Type B pancreatic cell (in vitro differentiated cells): Measurements from ENCODE around the gene SEC22C. TPM values are rescaled to one million over a fixed set of nuclear protein-coding genes. Genes with fewer than 3 reads are reported as not detected.

Experiments
- DNase-seq: peaks from one replicate; pipeline ENCODE4 v3.0.0; 2021; ENCODE audit warnings: mixed read lengths; ENCODE audit not compliant: unreplicated experiment; ENCODE audit errors: extremely low spot score
- H3K27ac Mint-ChIP-seq: 2 replicates; pipeline ENCODE4 v1.8.0; 2021; ENCODE audit warnings: mild to moderate bottlenecking, mixed read lengths
- H3K27me3 Mint-ChIP-seq: 2 replicates; pipeline ENCODE4 v1.8.0; 2021; ENCODE audit warnings: mixed read lengths
- H3K36me3 Mint-ChIP-seq: 2 replicates; pipeline ENCODE4 v1.8.0; 2021; ENCODE audit warnings: mixed read lengths
- H3K4me1 Mint-ChIP-seq: one replicate; pipeline ENCODE4 v1.8.0; 2021; ENCODE audit warnings: mixed read lengths; ENCODE audit not compliant: unreplicated experiment
- H3K4me3 Mint-ChIP-seq: 2 replicates; pipeline ENCODE4 v1.8.0; 2021; ENCODE audit warnings: mild to moderate bottlenecking, mixed read lengths
- H3K9me3 Mint-ChIP-seq: 2 replicates; pipeline ENCODE4 v1.8.0; 2021; ENCODE audit warnings: mixed read lengths
- CTCF ChIP-seq: fragments of 200-600 bp; sonication (generic); conservative IDR thresholded peaks from 2 replicates; pipeline ENCODE4 v1.5.0; 2021; ENCODE audit warnings: antibody characterized with exemption, mild to moderate bottlenecking
- long read RNA-seq: library from polyadenylated mRNA; unstranded; transcript quantifications from one replicate; pipeline ENCODE4 v2.0.0, GENCODE V29; 2020
- total RNA-seq: library from RNA; stranded (reverse); gene quantifications from 2 replicates; pipeline ENCODE4 v1.2.1, GENCODE V29; 2021; ENCODE audit warnings: low replicate concordance

Gene SEC22C
- total RNA-seq: 21.5 and 38.1 TPM in 2 replicates
- long read RNA-seq, transcript SEC22C-202 (7 exons, 1,608 nt): minor isoform, 29 of 94 reads
- long read RNA-seq, transcript SEC22C-201 (7 exons, 1,380 nt): major isoform, 37 of 94 reads
- long read RNA-seq, partial matches to known transcripts: 1 of 94 reads
- long read RNA-seq, other reads (novel, unspliced or antisense): 27 of 94 reads

GRCh38 chr3:42581709-42582473 is at the start of gene SEC22C:
Gene SEC22C (minus strand): TSS chr3:42581967. CDS start chr3:42569046, 12,921 bp downstream.
- peak within 1 kb of the TSS; percentile 87 for H3K27ac Mint-ChIP-seq
- H3K27me3 Mint-ChIP-seq: no peaks in the 10 kb centered on the region
- peaks cover 11% of the 10 kb centered on the region for H3K36me3 Mint-ChIP-seq
- H3K4me3 Mint-ChIP-seq: peak within 1 kb of the TSS; percentile 91
- DNase-seq: peak; percentile 94
- no peaks in the 10 kb centered on the region for H3K9me3 Mint-ChIP-seq
- H3K4me1 Mint-ChIP-seq: peaks cover 31% of the 10 kb centered on the region
- TF ChIP-seq CTCF: peak; percentile 12

DNA sequence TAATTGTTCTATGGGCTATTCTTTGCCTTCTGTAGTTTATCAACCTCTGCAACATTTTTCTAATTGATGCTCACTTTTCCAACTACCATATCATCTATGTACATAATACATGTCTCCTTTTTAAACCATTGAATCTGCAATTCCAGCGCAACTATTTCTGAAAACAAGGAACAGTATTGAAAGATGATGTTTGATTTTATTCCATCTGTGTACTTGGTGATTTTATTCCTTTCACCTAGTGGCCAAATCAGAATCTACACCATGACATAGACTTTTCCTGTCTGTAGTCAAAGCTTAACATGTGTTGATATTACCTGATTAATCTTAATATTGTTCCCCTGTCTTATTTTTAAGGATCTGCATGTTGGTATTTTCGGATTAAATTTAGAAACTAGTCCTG is 31.7 kb upstream of the SEC22C start:
- H3K9me3 Mint-ChIP-seq: no peaks in the 10 kb centered on the region
- no peak overlapping the region for H3K27ac Mint-ChIP-seq
- H3K4me1 Mint-ChIP-seq: peaks cover 19% of the 10 kb centered on the region
- TF ChIP-seq CTCF: peak; percentile 73
- no peak for DNase-seq
- H3K36me3 Mint-ChIP-seq: peaks cover 4% of the 10 kb centered on the region
- no peak overlapping the region for H3K4me3 Mint-ChIP-seq
- no peaks in the 10 kb centered on the region for H3K27me3 Mint-ChIP-seq

GRCh38 chr3:42612928-42613327 is 31.2 kb upstream of the SEC22C start:
- Mint-ChIP-seq H3K36me3 (peaks cover 4% of the 10 kb centered on the region), H3K27me3 (no peaks in the 10 kb centered on the region), H3K27ac (no peak overlapping the region), H3K4me3 (no peak overlapping the region), H3K4me1 (peaks cover 19% of the 10 kb centered on the region), H3K9me3 (no peaks in the 10 kb centered on the region)
- no peak for DNase-seq
- no peak for TF ChIP-seq CTCF

GRCh38 chr3:42612217-42612616 is 30.4 kb upstream of the SEC22C start:
- DNase-seq: no peak
- Mint-ChIP-seq H3K27ac (no peak overlapping the region), H3K36me3 (peaks cover 7% of the 10 kb centered on the region), H3K9me3 (no peaks in the 10 kb centered on the region), H3K4me1 (peaks cover 19% of the 10 kb centered on the region), H3K27me3 (no peaks in the 10 kb centered on the region), H3K4me3 (no peak overlapping the region)
- no peak for TF ChIP-seq CTCF

GRCh38 chr3:42610976-42611375 is 29.2 kb upstream of the SEC22C start:
- no peak overlapping the region for H3K4me3 Mint-ChIP-seq
- H3K27ac Mint-ChIP-seq: no peak overlapping the region
- no peaks in the 10 kb centered on the region for H3K9me3 Mint-ChIP-seq
- no peaks in the 10 kb centered on the region for H3K27me3 Mint-ChIP-seq
- H3K36me3 Mint-ChIP-seq: peaks cover 7% of the 10 kb centered on the region
- H3K4me1 Mint-ChIP-seq: peaks cover 18% of the 10 kb centered on the region
- no peak for DNase-seq
- TF ChIP-seq CTCF: no peak
